Stomach smooth muscle (tissue), 2 donors: ENCODE measurements around the gene SYT2.
A peak's percentile ranks its signal among the peaks of the same experiment; 100 is the strongest.
"Not testable (repeated sequence)": the region's sequence is repeated elsewhere in the genome, so short reads cannot be mapped to it uniquely, and the experiment has no call there.

Experiments
- H3K27ac ChIP-seq: one replicate; pipeline ENCODE4 v1.7.0; 2013; ENCODE audit warnings: mild to moderate bottlenecking, low read length, inconsistent platforms
- H3K27me3 ChIP-seq, 2 donors: one replicate each; pipeline ENCODE4 v1.7.0; 2013; ENCODE audit warnings: low read length in 2 of 2; ENCODE audit not compliant: insufficient read depth in 2 of 2, control insufficient read depth in 1 of 2
- H3K36me3 ChIP-seq, 2 donors: one replicate each; pipeline ENCODE4 v1.7.0; 2013; ENCODE audit warnings: low read length in 2 of 2; ENCODE audit not compliant: control insufficient read depth in 2 of 2, insufficient read depth in 2 of 2
- H3K4me1 ChIP-seq: one replicate; pipeline ENCODE4 v1.7.0; 2013; ENCODE audit warnings: low read length; ENCODE audit not compliant: control insufficient read depth, insufficient read depth
- H3K4me3 ChIP-seq, 2 donors: one replicate each; pipeline ENCODE4 v1.7.0; 2013; ENCODE audit warnings: low read length in 2 of 2
- H3K9ac ChIP-seq, 2 donors: one replicate each; pipeline ENCODE4 v1.7.0; 2013; ENCODE audit warnings: low read length in 2 of 2, mild to moderate bottlenecking in 1 of 2
- H3K9me3 ChIP-seq, 2 donors: one replicate each; pipeline ENCODE4 v1.7.0; 2013; ENCODE audit warnings: low read length in 2 of 2; ENCODE audit not compliant: control insufficient read depth in 2 of 2
- donor health status: healthy.
- donor health status: Pancreatic carcinoma.

Gene SYT2

DNA sequence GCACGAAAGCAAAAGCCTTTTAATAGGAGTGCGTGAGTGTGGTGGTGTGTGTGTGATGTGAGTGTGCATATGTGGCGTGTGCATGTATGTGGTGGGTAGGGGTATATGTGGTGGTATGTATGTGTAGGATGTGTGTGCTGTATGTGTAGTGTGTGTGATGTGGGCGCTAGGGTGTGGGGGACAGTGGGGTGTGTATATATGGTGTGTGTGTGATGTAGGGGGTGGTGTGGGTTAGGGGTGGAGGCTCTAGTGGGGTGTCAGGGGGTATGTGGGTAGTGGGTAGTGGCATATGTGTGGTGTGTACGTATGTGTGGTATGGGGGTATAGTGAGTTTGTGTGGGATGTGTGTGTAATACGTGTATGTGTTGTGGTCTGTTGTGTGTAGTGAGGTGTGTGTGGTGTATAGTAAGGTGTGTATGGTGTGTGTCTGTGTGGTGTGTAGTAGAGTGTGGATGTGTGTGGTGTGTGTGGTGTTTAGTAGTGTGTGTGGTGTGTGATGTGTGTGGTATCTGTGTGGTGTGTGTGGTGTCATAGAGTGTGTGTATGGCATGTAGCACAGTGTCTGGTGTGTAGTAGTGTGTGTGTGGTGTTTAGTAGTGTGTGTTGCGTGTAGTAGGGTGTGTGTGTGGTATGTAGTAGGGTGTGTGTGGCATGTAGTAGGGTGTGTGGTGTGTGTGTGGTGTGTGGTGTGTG, 86.0 kb downstream of the SYT2 start:
- no peaks in the 10 kb centered on the region for H3K9me3 ChIP-seq
- no peak overlapping the region for H3K4me3 ChIP-seq
- no peak overlapping the region for H3K27ac ChIP-seq
- peaks cover 18% of the 10 kb centered on the region for H3K4me1 ChIP-seq
- H3K9ac ChIP-seq, result no peak overlapping the region
- no peaks in the 10 kb centered on the region for H3K36me3 ChIP-seq
- H3K27me3 ChIP-seq, result peaks cover 0 to 9% of the 10 kb centered on the region in 2 donors

DNA sequence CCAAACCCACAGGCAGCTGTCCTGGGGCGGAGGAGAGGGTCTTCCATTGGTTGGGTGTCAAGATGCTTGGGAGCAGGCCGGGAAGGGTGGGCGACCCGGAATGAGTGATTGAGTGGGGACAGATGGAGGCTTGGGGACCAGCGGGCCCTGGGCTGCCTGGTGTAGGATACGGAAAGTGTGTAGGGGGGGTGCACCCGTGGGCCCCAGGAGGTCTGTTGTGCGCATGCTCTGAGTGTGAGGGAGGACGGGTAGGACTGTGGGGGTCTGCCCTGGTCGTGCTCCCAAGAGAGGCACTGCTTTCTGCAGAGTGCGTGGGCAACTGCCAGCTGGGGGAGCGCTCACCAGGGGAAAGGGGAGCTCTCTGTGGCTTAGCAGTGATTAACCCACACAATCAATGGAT, 86.8 kb downstream of the SYT2 start:
- not testable (repeated sequence) for H3K27ac ChIP-seq, H3K27me3 ChIP-seq, H3K9me3 ChIP-seq, H3K36me3 ChIP-seq, H3K4me3 ChIP-seq, H3K9ac ChIP-seq
- peaks cover 22% of the 10 kb centered on the region for H3K4me1 ChIP-seq

DNA sequence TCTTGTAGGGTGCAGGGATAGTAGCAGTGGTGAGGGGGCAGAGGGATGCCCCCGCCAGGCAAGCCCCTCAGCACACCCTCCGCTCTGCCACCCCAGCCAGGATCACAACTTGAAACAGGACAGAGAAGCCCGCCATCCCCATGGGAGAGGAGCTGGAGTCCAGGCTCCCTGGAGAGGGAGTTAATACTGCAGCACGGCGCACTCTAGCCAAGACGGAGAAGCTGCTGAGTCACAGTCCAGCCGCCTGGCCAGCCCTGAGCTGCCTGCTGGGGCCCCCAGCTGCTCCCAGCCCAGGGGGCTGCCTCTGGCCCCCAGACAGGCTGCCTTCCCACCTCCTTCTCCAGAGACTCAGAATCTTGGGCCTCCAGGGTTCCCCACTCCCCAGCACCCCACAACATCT, 87.2 kb downstream of the SYT2 start:
- Histone ChIP-seq H3K4me3 (no peak overlapping the region), H3K27me3 (peaks cover 0 to 9% of the 10 kb centered on the region in 2 donors)

DNA sequence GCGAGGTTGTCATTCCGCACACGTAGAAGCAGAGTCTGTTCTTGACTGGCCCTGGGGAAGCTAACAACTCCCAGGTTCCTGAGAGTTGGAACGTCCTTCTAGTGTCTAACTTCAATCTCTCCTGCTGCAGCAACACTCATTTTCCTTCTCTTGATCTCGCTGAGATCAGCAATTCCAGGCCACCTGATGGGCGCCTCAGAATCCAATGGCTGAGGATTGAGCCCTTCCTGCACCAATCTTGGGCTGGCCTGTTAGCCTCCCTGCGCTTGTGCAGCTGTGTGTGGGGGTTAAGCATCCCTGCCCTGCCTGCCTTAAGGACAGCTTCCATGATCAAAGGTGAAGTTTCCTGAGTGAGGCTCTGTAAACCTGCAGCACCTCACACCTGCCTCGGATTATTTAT, 87.9 kb downstream of the SYT2 start:
- peaks cover 26% of the 10 kb centered on the region for H3K4me1 ChIP-seq
- no peaks in the 10 kb centered on the region for H3K9me3 ChIP-seq
- no peak overlapping the region for H3K4me3 ChIP-seq
- no peaks in the 10 kb centered on the region for H3K36me3 ChIP-seq
- H3K9ac ChIP-seq, result no peak overlapping the region
- H3K27me3 ChIP-seq, result peaks cover 0 to 9% of the 10 kb centered on the region in 2 donors
- no peak overlapping the region for H3K27ac ChIP-seq

More for the DNA sequence above, 87.2 kb downstream of the SYT2 start:
- Histone ChIP-seq H3K9ac (no peak overlapping the region), H3K27ac (no peak overlapping the region), H3K36me3 (no peaks in the 10 kb centered on the region), H3K4me1 (peaks cover 26% of the 10 kb centered on the region), H3K9me3 (no peaks in the 10 kb centered on the region)

DNA sequence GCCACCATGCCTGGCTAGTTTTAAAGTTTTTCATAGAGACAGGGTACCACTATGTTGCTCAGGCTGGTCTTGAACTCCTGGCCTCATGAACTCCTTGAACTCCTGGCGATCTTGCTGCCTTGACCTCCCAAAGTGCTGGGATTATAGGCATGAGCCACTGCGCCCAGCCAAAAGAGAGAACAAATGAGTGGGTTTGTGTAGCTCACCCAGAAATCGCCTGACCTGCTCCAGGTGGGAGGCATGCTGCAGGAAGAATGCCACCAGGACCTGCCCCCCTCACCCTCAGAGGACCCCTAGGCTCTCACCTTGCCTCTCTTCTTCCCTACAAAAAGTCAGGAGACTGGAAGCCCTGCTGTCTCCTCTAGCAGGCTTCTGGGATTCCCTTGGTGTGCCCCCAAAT, 88.8 kb downstream of the SYT2 start:
- no peak overlapping the region for H3K9ac ChIP-seq
- H3K27ac ChIP-seq, result no peak overlapping the region
- no peaks in the 10 kb centered on the region for H3K36me3 ChIP-seq
- peaks cover 0 to 9% of the 10 kb centered on the region in 2 donors for H3K27me3 ChIP-seq
- no peak overlapping the region for H3K4me3 ChIP-seq
- peaks cover 26% of the 10 kb centered on the region for H3K4me1 ChIP-seq
- no peaks in the 10 kb centered on the region for H3K9me3 ChIP-seq

DNA sequence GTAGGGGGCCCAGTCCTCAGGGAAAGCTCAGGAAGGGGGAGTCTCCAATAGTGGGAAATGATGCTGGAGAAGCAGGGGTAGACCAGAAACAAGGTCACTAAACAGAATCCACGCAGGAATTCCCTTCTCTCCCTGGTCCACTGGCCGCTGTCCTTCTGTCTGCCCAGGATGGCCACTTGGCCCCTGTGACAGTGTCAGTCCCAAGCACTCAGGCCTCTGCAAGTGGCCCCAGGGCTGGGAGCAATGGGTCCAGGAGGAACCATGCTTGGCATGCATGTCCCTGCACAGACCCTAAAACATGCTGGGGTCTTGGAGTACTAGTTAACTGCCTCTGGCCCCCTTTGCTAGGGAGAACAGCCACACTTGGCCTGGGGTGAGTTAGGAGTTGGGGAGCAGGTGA, 90.2 kb downstream of the SYT2 start:
- not testable (repeated sequence) for H3K36me3 ChIP-seq, H3K4me3 ChIP-seq, H3K27ac ChIP-seq, H3K9me3 ChIP-seq, H3K9ac ChIP-seq, H3K27me3 ChIP-seq
- H3K4me1 ChIP-seq, result peaks cover 30% of the 10 kb centered on the region

DNA sequence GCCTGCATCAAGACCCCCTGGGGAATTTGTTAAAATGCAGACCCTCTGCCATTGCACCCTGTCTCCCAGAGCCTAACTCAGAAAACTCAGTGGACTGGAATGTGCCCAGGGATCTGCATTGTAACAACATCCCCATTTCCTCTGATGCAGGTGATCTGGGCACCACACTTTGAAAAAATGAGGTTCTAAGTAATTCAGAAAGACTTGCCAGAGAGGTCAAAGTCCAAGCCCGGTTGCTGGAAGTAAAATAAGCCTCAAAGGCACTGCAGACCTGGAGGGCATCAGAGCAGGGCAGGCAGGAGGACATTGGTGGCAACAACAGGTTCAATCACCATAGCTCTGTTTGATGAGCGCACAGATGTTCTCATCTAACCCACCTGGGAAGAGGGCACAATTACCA, 90.7 kb downstream of the SYT2 start:
- Histone ChIP-seq H3K4me1 (peaks cover 31% of the 10 kb centered on the region), H3K27ac (no peak overlapping the region), H3K36me3 (no peaks in the 10 kb centered on the region), H3K4me3 (no peak overlapping the region), H3K27me3 (peaks cover 0 to under 1% of the 10 kb centered on the region in 2 donors), H3K9ac (no peak overlapping the region), H3K9me3 (no peaks in the 10 kb centered on the region)

DNA sequence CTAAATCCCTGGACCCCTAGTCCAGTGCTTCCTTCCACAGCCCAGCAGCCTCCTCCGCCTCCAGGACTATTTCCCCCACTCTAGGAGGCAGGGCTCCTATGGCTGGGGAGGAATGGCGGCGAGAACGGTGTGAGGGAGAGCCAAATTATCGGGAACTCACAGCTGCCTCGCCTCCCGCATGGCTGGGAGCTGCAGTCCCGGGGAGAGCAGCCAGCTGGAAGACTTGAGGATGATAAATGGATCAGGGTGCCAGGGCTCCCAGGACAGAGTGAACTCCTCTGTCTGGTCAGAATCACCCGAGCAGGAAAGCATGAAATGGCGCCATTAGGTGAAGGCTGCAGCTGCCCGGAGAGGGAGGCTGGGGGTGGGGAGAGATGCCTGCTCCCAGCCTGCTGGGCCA, 91.2 kb downstream of the SYT2 start:
- not testable (repeated sequence) for H3K36me3 ChIP-seq, H3K9me3 ChIP-seq, H3K9ac ChIP-seq, H3K27me3 ChIP-seq
- Histone ChIP-seq H3K4me3 (peak overlapping the region in 1 of 2 donors; percentile 35), H3K4me1 (peaks cover 30% of the 10 kb centered on the region), H3K27ac (peak overlapping the region; percentile 18)

DNA sequence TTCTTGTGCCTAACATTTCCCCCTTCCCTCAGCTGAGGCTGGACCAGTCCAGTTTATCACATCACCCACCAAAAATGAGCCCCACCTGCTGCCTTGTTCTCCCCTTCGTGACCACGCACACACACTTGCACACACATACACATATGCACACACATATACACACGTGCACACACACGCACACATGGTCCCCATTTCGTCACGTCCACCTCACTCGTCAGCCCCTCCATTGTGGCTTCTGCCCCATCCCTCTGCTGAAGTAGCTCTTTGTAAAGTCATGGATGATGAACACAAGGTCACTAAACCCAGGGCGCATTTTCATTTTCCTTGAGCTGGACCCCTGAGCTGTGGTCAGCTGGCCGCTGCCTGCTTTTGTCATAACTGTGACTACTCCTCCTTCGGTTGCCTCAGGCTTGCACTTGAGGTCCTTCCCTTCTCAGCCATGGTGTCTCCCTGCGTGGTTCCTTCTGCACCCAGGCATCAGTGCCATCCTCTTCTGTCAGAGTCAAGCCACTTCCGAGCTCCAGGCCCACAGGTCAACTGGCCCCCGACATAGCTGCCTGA, 93.8 kb downstream of the SYT2 start:
- H3K4me3 ChIP-seq, result no peak overlapping the region
- H3K9me3 ChIP-seq, result no peaks in the 10 kb centered on the region
- H3K27ac ChIP-seq, result no peak overlapping the region
- no peaks in the 10 kb centered on the region for H3K36me3 ChIP-seq
- no peaks in the 10 kb centered on the region for H3K27me3 ChIP-seq
- peaks cover 19% of the 10 kb centered on the region for H3K4me1 ChIP-seq
- H3K9ac ChIP-seq, result no peak overlapping the region

DNA sequence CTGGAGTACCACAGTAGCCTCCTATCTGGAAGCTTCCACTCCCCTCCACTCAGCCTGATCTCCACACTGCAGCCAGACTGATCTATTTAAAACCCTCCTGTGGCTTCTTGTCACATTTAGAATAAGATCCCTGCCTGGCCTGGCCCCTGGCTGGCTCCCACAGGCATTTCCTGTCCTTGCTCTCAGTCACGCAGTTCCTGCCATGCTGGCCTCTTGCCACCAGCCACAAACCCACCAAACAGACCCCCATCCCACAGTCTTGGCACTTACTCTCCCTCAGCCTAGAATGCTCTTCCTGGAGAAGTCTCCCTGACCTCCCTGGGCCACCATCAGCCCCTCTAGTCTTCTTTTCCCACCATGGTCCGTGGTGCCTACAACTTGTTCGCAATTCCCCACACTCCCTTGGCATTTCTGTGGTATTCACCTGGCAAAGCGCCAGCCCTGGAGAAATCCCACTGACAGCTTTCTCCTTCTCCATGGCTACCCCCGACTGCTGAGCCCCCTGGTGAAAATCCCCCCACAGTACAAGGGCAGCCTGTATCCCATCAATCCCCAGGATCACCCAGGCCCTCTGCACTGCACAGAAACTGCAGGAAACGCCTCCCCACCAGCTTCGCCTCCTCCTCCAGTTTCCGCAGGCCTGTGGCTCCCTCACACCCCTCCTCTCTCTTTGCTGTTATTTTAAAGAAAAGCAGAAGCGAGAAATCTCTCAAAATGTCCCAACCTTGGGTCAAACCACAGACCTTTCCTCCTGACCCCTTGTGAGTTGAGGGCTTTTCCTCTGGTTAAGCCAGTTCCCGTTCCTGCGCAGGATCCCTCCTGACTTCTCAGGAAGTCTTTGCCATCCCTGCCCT, 94.5 kb downstream of the SYT2 start:
- H3K9me3 ChIP-seq, result no peaks in the 10 kb centered on the region
- peak overlapping the region in 1 of 2 donors; percentile 3 for H3K4me3 ChIP-seq
- H3K36me3 ChIP-seq, result no peaks in the 10 kb centered on the region
- peaks cover 19% of the 10 kb centered on the region for H3K4me1 ChIP-seq
- no peak overlapping the region for H3K9ac ChIP-seq
- no peaks in the 10 kb centered on the region for H3K27me3 ChIP-seq
- peak overlapping the region; percentile 18 for H3K27ac ChIP-seq

DNA sequence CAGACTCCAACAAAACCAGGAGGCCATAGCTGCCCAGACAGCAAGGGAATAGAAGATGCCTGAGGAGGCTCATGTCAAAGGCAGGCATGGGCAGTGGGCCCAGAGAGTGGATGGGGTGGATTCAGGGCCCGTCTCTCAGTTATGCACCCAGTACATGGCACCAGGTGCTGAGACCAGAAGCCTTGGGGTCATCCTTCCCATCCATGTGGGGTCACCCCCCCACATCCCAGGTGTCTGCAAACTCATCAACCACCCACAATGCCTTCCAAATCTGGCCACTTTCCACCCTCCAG, 95.1 kb downstream of the SYT2 start:
- H3K27ac ChIP-seq, result peak overlapping the region; percentile 18

More for the DNA sequence above, 95.1 kb downstream of the SYT2 start:
- H3K36me3 ChIP-seq, H3K9ac ChIP-seq, H3K4me3 ChIP-seq, H3K9me3 ChIP-seq, H3K27me3 ChIP-seq: not testable (repeated sequence)
- peaks cover 19% of the 10 kb centered on the region for H3K4me1 ChIP-seq
